Heart left ventricle (tissue), 16 donors: Measurements from ENCODE around the gene ZFAND6. TPM values are rescaled to one million over a fixed set of nuclear protein-coding genes. Genes with fewer than 3 reads are reported as not detected.

Experiments used
- ATAC-seq, 4 donors: fragments of 200-7000 bp; cut with Tn5 transposase; one replicate each; pipeline ENCODE4 v1.9.1; 2020 to 2022; ENCODE audit warnings: moderate library complexity in 4 of 4, mild to moderate bottlenecking in 3 of 4, moderate number of reproducible peaks in 1 of 4
- DNase-seq, 5 donors: peaks; one replicate each; pipeline ENCODE4 v3.0.0-alpha.2; 2020
- H3K27ac ChIP-seq, 12 donors: fragments of 200-600 bp; sonication (generic) in 4 of 12; one replicate each; pipeline versions ENCODE4 v1.5.0 to v1.8.0; 2016 to 2022; ENCODE audit warnings: mild to moderate bottlenecking in 2 of 12
- H3K27me3 ChIP-seq, 9 donors: fragments of 200-600 bp; sonication (generic) in 2 of 9; one replicate each; pipeline versions ENCODE4 v1.5.1 to v1.8.0; 2016 to 2022; ENCODE audit warnings: mild to moderate bottlenecking in 3 of 9
- H3K36me3 ChIP-seq, 9 donors: fragments of 200-600 bp; sonication (generic) in 2 of 9; one replicate each; pipeline versions ENCODE4 v1.5.0 to v1.8.0; 2018 to 2022; ENCODE audit warnings: mild to moderate bottlenecking in 2 of 9
- H3K4me1 ChIP-seq, 12 donors: fragments of 200-600 bp; sonication (generic) in 4 of 12; one replicate each; pipeline versions ENCODE4 v1.5.0 to v1.8.0; 2016 to 2022; ENCODE audit warnings: mild to moderate bottlenecking in 3 of 12
- H3K4me3 ChIP-seq, 12 donors: fragments of 200-600 bp; sonication (generic) in 4 of 12; one replicate each; pipeline versions ENCODE4 v1.5.0 to v1.8.0; 2017 to 2022; ENCODE audit warnings: mild to moderate bottlenecking in 9 of 12, moderate library complexity in 4 of 12
- H3K9me3 ChIP-seq, 12 donors: fragments of 200-600 bp; sonication (generic) in 4 of 12; one replicate each; pipeline versions ENCODE4 v1.5.0 to v1.8.0; 2016 to 2022; ENCODE audit warnings: mild to moderate bottlenecking in 1 of 12
- POLR2A ChIP-seq, 2 donors: fragments of 450-650 bp; IDR thresholded peaks; one replicate each; pipeline ENCODE4 v1.6.1; 2017; ENCODE audit warnings: antibody characterized with exemption in 2 of 2, mild to moderate bottlenecking in 2 of 2, moderate library complexity in 2 of 2
- WGBS, 4 donors: extraction: QIAGEN DNeasy Blood & Tissue Kit in 2 of 4; methylation state at CpG; one replicate each; pipeline versions ENCODE4 v1.1.5 to v1.1.7; 2013 to 2018; 5-methylcytosine and 5-hydroxymethylcytosine counted together
- intact Hi-C, 10 donors: fragments of 100-400 bp; cut with DNase I; formaldehyde crosslinking; loops; one replicate each; pipeline versions ENCODE4 v1.11.1 to v1.14.2; 2022
- polyA plus RNA-seq, 2 donors: library from polyadenylated mRNA; stranded (reverse); fragments of 200-250 nt; gene quantifications; one replicate each; pipeline ENCODE4 v1.2.3, GENCODE V29; 2013
- total RNA-seq, 9 donors: library from RNA; depleted of rRNA in 2 of 9; stranded (reverse); fragments of >200 nt in 2 of 9; fragmentation: NEBNext Ultra II Directional in 3 of 9; extraction: Animal tissue kit (Norgen Biotek cat#: 25700) in 3 of 9; gene quantifications; one replicate each; pipeline versions ENCODE4 v1.1.0 to v1.2.4, GENCODE V29; 2016 to 2023
- TF ChIP-seq, protein P1 (sequence below), 12 donors: fragments of 200-600 bp; sonication (generic) in 4 of 12; IDR thresholded peaks; one replicate each; pipeline versions ENCODE4 v1.5.0 to v1.8.0; 2018 to 2022; ENCODE audit warnings: antibody characterized with exemption in 12 of 12, mild to moderate bottlenecking in 5 of 12
- donor health status: ischemic (EF 13 %, LVEDD 7.1; RV severe dilation, severe dysfunction).
- donor health status: healthy with polysubstance abuse.
- donor health status: DM: no; HTN: yes; CAD: no.
- donor health status: DM: no; HTN: no; CAD: no.
- donor health status: ischemic (EF 25% LVEDD 6.9; RV normal size, moderate dysfunction).
- donor health status: ischemic (EF 25% LVEDD 5.7; RV mildly dilated, moderate dysfunction).
- donor health status: healthy.
- donor health status: DM: yes; HTN: yes; CAD: no.
- donor health status: ischemic (EF 35%, LVEDD 5.7; RV mildly dilated, moderate dysfunction).
- donor health status: nonischemic (EF 11% LVEDD 7.7; RV severe dilation, severe dysfunction).
- donor health status: DM: yes; HTN: yes; CAD: no.
- donor health status: PGD.
- donor health status: ischemic (EF 29% LVEDD 5.4; RV normal size, mild dysfunction).
- donor health status: nonischemic (EF 23%, LVEDD 6.1; RV moderate dilation, normal function).

ZFAND6 gene
- total and polyA plus RNA-seq, 11 donors: 43.4 to 105 (median 79.9) TPM

DNA sequence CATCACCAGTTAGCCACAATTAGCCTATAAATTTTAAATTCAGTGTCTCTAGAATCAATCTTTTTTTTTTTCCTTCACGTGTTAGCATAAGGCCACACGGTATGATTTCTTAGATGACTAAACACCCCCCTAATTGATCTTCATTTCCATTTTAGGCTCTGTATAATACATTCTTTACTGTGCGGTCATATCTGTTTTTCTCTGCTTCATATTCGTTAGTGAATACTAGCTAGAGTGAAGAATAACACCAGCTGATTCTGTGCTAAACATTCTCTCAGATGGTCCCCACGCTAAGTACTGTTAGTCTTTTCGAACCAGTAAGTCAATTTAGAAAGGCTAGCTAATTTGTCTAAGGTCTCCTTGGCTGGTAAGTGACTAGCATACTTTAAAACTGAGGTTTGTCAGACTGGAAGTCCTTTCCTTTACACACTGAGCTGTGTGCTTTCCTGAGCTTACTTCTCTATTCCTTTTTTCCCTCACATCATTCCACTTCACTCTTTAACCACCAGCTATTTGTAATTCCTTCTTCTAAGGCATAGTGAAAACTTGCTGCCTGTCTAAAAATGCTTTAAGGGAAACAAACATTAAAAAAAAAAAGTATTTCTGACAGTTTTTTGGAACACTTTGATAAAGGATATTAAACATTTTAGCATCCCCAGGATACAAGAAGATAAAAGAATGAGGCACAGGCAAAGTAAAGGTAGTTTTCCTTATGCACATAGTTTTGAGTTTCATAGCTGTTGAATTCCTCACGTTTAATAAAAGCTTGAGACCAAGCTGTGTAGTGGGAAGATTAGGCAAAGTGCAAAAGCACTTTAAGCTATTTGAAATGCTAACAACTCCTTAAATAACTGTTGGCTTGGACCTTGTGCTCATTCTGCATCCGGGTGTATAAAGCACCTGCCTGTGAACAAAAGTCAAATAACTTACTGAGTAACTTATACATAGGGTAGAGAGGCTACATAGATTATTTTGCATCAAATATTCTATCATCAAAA lies 17.1 kb downstream of the ZFAND6 start:
- peaks cover 0 to 4% (median 0%) of the 10 kb centered on the region in 9 donors for H3K36me3 ChIP-seq

GRCh38 chr15:80081390-80081789 lies 21.9 kb downstream of the ZFAND6 start:
- TF ChIP-seq POLR2A (IDR thresholded peaks at IDR 0.05): no peak
- TF ChIP-seq, protein P1, sequence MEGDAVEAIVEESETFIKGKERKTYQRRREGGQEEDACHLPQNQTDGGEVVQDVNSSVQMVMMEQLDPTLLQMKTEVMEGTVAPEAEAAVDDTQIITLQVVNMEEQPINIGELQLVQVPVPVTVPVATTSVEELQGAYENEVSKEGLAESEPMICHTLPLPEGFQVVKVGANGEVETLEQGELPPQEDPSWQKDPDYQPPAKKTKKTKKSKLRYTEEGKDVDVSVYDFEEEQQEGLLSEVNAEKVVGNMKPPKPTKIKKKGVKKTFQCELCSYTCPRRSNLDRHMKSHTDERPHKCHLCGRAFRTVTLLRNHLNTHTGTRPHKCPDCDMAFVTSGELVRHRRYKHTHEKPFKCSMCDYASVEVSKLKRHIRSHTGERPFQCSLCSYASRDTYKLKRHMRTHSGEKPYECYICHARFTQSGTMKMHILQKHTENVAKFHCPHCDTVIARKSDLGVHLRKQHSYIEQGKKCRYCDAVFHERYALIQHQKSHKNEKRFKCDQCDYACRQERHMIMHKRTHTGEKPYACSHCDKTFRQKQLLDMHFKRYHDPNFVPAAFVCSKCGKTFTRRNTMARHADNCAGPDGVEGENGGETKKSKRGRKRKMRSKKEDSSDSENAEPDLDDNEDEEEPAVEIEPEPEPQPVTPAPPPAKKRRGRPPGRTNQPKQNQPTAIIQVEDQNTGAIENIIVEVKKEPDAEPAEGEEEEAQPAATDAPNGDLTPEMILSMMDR (IDR thresholded peaks at IDR 0.05): no peak
- intact Hi-C loops: loop anchor here in 1 of 10 donors (10.0 kb wide), 1 partner anchor 63 kb away; no protein-coding TSS in a partner anchor
- WGBS, 4 donors: 80 to 92% (median 88%) methylated on average over 2 of the region's 2 CpGs

More for the DNA sequence above, 17.1 kb downstream of the ZFAND6 start:
- Histone ChIP-seq H3K4me1 (peaks cover 0 to 51% (median 25%) of the 10 kb centered on the region in 12 donors), H3K27ac (peak overlapping the region in 1 of 12 donors; percentile 9), H3K4me3 (no peak overlapping the region), H3K9me3 (no peaks in the 10 kb centered on the region), H3K27me3 (no peaks in the 10 kb centered on the region)
- DNase-seq: no peak
- intact Hi-C loops: no loop called here
- ATAC-seq: no peak
- no peak for TF ChIP-seq POLR2A (IDR thresholded peaks at IDR 0.05)
- WGBS, 4 donors: 51 to 58% (median 55%) methylated on average over 8 of the region's 8 CpGs

DNA sequence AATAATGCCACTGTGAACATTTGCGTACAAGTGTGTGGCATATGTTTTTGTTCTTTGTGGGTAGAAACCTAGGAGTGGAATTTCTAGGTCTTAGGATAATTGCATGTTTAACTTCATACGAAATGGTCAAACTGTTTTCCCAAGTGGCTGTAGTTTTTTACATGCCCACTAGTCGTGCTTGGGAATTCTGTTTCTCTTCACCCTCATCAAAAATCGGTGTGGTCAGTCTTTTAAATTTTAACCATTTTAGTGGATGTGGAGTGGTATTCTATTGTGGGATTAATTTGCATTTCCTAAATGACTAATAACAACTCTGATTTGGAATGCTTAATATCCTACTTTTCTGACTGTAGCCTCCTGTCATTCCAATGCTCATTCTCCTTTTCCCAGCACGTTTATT lies 27.6 kb downstream of the ZFAND6 start:
- Histone ChIP-seq H3K27me3 (no peaks in the 10 kb centered on the region), H3K36me3 (no peaks in the 10 kb centered on the region), H3K4me3 (no peak overlapping the region), H3K4me1 (peaks cover 0 to 9% (median 0%) of the 10 kb centered on the region in 12 donors), H3K27ac (no peak overlapping the region), H3K9me3 (no peaks in the 10 kb centered on the region)
- TF ChIP-seq, protein P1 (IDR thresholded peaks at IDR 0.05): no peak
- no peak for TF ChIP-seq POLR2A (IDR thresholded peaks at IDR 0.05)
- 47 to 64% (median 49%) methylated on average over 5 of the region's 5 CpGs for WGBS, 4 donors
- intact Hi-C loops: loop anchor here in 1 of 10 donors (10.0 kb wide), 1 partner anchor 58 kb away; no protein-coding TSS in a partner anchor
- no peak for DNase-seq
- no peak for ATAC-seq

More at GRCh38 chr15:80081390-80081789, 21.9 kb downstream of the ZFAND6 start:
- H3K4me3 ChIP-seq: no peak overlapping the region
- ATAC-seq (peak in 2 of 4 donors; percentile 42 to 64), DNase-seq (no peak)
- H3K4me1 ChIP-seq: peaks cover 0 to 22% (median 9%) of the 10 kb centered on the region in 12 donors
- H3K27ac ChIP-seq: peak overlapping the region in 1 of 12 donors; percentile 42
- H3K9me3 ChIP-seq: no peaks in the 10 kb centered on the region
- peaks cover 0 to 4% (median 0%) of the 10 kb centered on the region in 9 donors for H3K36me3 ChIP-seq
- H3K27me3 ChIP-seq: no peaks in the 10 kb centered on the region

DNA sequence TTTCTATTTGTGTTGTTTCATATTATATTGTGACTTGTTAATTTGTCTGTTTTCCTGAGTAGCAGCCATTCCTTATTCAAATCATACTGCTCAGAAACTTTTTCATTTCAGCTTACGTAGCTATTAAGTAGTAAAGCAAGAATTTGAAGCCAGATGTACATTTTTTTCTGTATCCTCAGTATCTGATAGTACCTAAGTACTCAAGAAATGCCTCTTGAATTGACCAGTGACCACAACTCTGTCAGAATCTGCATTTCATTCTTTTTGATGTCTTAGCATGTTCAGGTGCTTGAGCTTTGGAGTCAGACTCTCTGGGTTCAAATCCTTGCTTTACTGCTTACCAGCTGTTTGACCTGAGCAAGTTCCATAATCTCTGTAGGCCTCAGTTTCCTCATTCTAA lies 30.6 kb downstream of the ZFAND6 start:
- Histone ChIP-seq H3K27me3 (no peaks in the 10 kb centered on the region), H3K9me3 (no peaks in the 10 kb centered on the region), H3K27ac (no peak overlapping the region), H3K4me3 (no peak overlapping the region), H3K36me3 (no peaks in the 10 kb centered on the region), H3K4me1 (peaks cover 0 to 22% (median 13%) of the 10 kb centered on the region in 12 donors)
- TF ChIP-seq, protein P1 (IDR thresholded peaks at IDR 0.05): no peak
- TF ChIP-seq POLR2A (IDR thresholded peaks at IDR 0.05): no peak
- DNase-seq: no peak
- 93 to 100% (median 96%) methylated on average over 1 of the region's 1 CpG for WGBS, 4 donors
- ATAC-seq: no peak
- intact Hi-C loops: no loop called here
